CD4-positive, alpha-beta memory T cell (primary cell): ENCODE measurements around the gene CHRNB1. TPM values are rescaled to one million over a fixed set of nuclear protein-coding genes. Genes with fewer than 3 reads are reported as not detected.
A peak's percentile ranks its signal among the peaks of the same experiment; 100 is the strongest.

Source experiments
- CTCF ChIA-PET: fragments of 350-600 bp; sonication (Branson Sonifier 250); formaldehyde crosslinking; loops from one replicate; lab custom pipeline; 2021; ENCODE audit warnings: inconsistent platforms; ENCODE audit not compliant: partially characterized antibody; lab: Charles Lee
- POLR2A ChIA-PET: fragments of 350-600 bp; sonication (Branson Sonifier 250); formaldehyde crosslinking; loops from one replicate; lab custom pipeline; 2021; ENCODE audit not compliant: partially characterized antibody; lab: Charles Lee
- DNase-seq, 5 donors: peaks; one replicate each; pipeline versions ENCODE4 v3.0.0 to v3.0.0-alpha.2; 2020 to 2022; ENCODE audit warnings: mixed read lengths in 1 of 5
- H3K27ac ChIP-seq: one replicate; pipeline ENCODE4 v1.7.0; 2013; ENCODE audit warnings: low read depth, low read length
- H3K27me3 ChIP-seq: 2 replicates; pipeline ENCODE4 v1.7.0; 2013; ENCODE audit warnings: mild to moderate bottlenecking, low read length, moderate library complexity; ENCODE audit not compliant: insufficient read depth
- H3K36me3 ChIP-seq: 2 replicates; pipeline ENCODE4 v1.7.0; 2013; ENCODE audit warnings: mild to moderate bottlenecking, low read length, moderate library complexity; ENCODE audit not compliant: insufficient read depth
- H3K4me1 ChIP-seq: 2 replicates; pipeline ENCODE4 v1.7.0; 2013; ENCODE audit warnings: mild to moderate bottlenecking, low read length, moderate library complexity; ENCODE audit not compliant: insufficient read depth
- H3K4me3 ChIP-seq, 2 donors: one replicate each; pipeline ENCODE4 v1.7.0; 2013; ENCODE audit warnings: low read length in 2 of 2, mild to moderate bottlenecking in 1 of 2
- H3K9me3 ChIP-seq, 2 donors: one replicate each; pipeline ENCODE4 v1.7.0; 2013; ENCODE audit warnings: low read length in 2 of 2, control low read depth in 1 of 2; ENCODE audit not compliant: control insufficient read depth in 1 of 2
- H3K27ac Mint-ChIP-seq, 7 donors: one replicate each; pipeline ENCODE4 v1.8.0; 2020 to 2021; ENCODE audit warnings: mixed read lengths in 7 of 7, mild to moderate bottlenecking in 6 of 7, inconsistent platforms in 3 of 7, moderate library complexity in 3 of 7
- H3K27me3 Mint-ChIP-seq, 2 donors: one replicate each; pipeline ENCODE4 v1.8.0; 2020 to 2021; ENCODE audit warnings: mixed read lengths in 2 of 2
- H3K36me3 Mint-ChIP-seq, 2 donors: one replicate each; pipeline ENCODE4 v1.8.0; 2020 to 2021; ENCODE audit warnings: mixed read lengths in 2 of 2, inconsistent platforms in 1 of 2, mild to moderate bottlenecking in 1 of 2
- H3K4me1 Mint-ChIP-seq, 4 donors: one replicate each; pipeline ENCODE4 v1.8.0; 2020 to 2021; ENCODE audit warnings: mixed read lengths in 4 of 4, mild to moderate bottlenecking in 1 of 4
- H3K4me3 Mint-ChIP-seq, 8 donors: one replicate each; pipeline ENCODE4 v1.8.0; 2020 to 2021; ENCODE audit warnings: mixed read lengths in 8 of 8, mild to moderate bottlenecking in 7 of 8, moderate library complexity in 6 of 8, inconsistent platforms in 3 of 8
- H3K9me3 Mint-ChIP-seq, 8 donors: one replicate each; pipeline ENCODE4 v1.8.0; 2020 to 2021; ENCODE audit warnings: mixed read lengths in 8 of 8, mild to moderate bottlenecking in 5 of 8, inconsistent platforms in 3 of 8, moderate library complexity in 1 of 8
- intact Hi-C: fragments of 100-400 bp; cut with micrococcal nuclease; formaldehyde crosslinking; loops from one replicate; pipeline ENCODE4 v1.15.1; 2023
- polyA plus RNA-seq, 2 donors: library from polyadenylated mRNA; unstranded; fragments of 300-500 nt; fragmentation: Illumina TruSeq; gene quantifications; one replicate each; pipeline ENCODE4 v1.2.3, GENCODE V29; 2021
- total RNA-seq, 2 experiments: library from RNA; stranded (reverse); gene quantifications; one replicate each; pipeline ENCODE4 v1.2.3, GENCODE V29; 2021

Gene CHRNB1
- 1 to 10 TPM; 9.1 to 9.5 TPM for total RNA-seq
- 10 to 100 TPM; 24.1 to 29.2 TPM for polyA plus RNA-seq

- Mint-ChIP-seq H3K4me3 (peak within 1 kb of the TSS; percentile 75 to 88 (median 83)), H3K36me3 (peaks cover 0 to 13% of the 10 kb centered on the region in 2 donors), H3K27ac (peak within 1 kb of the TSS in 5 of 7 donors; percentile 29 to 76 (median 57)), H3K27me3 (peaks cover 39 to 58% of the 10 kb centered on the region in 2 donors), H3K4me1 (peaks cover 11 to 40% (median 28%) of the 10 kb centered on the region in 4 donors), H3K9me3 (peaks cover 0 to 2% (median 0%) of the 10 kb centered on the region in 8 donors)
- H3K4me3 ChIP-seq: peak within 1 kb of the TSS in 1 of 2 donors; percentile 11
- peaks cover 31% of the 10 kb centered on the region for H3K4me1 ChIP-seq
- CTCF ChIA-PET: interaction anchor here (0.8 to 3.8 kb wide), 5 partner anchors 8 to 69 kb away, joined by 3 to 32 read pairs (median 4); partner anchors contain the start of gene TMEM102
- POLR2A ChIA-PET: interaction anchor here (0.8 to 4.4 kb wide), 10 partner anchors 9 to 139 kb away, joined by 3 to 46 read pairs (median 6); partner anchors contain the start of genes MPDU1, POLR2A, SLC35G6 and TMEM102
- H3K27ac ChIP-seq: no peak within 1 kb of the TSS
- no peaks in the 10 kb centered on the region for H3K36me3 ChIP-seq
- no peaks in the 10 kb centered on the region for H3K9me3 ChIP-seq
- peaks cover 45% of the 10 kb centered on the region for H3K27me3 ChIP-seq
- peak in 1 of 5 donors; percentile 16 for DNase-seq
- intact Hi-C loops: no loop called here
Measured at GRCh38 chr17:7444682-7445618, at the start of gene CHRNB1. Gene CHRNB1 (plus strand): TSS chr17:7445061. CDS start chr17:7445128, 67 bp downstream.

GRCh38 chr17:7396147-7396546 lies 48.7 kb upstream of the CHRNB1 start:
- Histone ChIP-seq H3K36me3 (peaks cover 14% of the 10 kb centered on the region), H3K4me3 (no peak overlapping the region), H3K4me1 (peaks cover 29% of the 10 kb centered on the region), H3K9me3 (no peaks in the 10 kb centered on the region), H3K27me3 (no peaks in the 10 kb centered on the region), H3K27ac (no peak overlapping the region)
- ChIA-PET CTCF (interaction anchor here (3.4 kb wide), 1 partner anchor 40 kb away, joined by 8 read pairs; no protein-coding TSS in a partner anchor), POLR2A (interaction anchor here (3.8 to 4.3 kb wide), 2 partner anchors 8 to 13 kb away, joined by 49 to 57 read pairs; partner anchors contain the start of gene TMEM256)
- Mint-ChIP-seq H3K27me3 (no peaks in the 10 kb centered on the region), H3K9me3 (peaks cover 0 to 3% (median 0%) of the 10 kb centered on the region in 8 donors), H3K4me1 (peaks cover 15 to 33% (median 23%) of the 10 kb centered on the region in 4 donors), H3K27ac (peak overlapping the region in 4 of 7 donors; percentile 24 to 73 (median 48)), H3K4me3 (peak overlapping the region in 6 of 8 donors; percentile 1 to 74 (median 44)), H3K36me3 (peaks cover 14 to 20% of the 10 kb centered on the region in 2 donors)
- intact Hi-C loops: no loop called here
- no peak for DNase-seq

- Histone ChIP-seq H3K4me3 (no peak overlapping the region), H3K36me3 (no peaks in the 10 kb centered on the region), H3K27me3 (no peaks in the 10 kb centered on the region), H3K9me3 (no peaks in the 10 kb centered on the region), H3K27ac (no peak overlapping the region), H3K4me1 (peaks cover 13% of the 10 kb centered on the region)
- DNase-seq: no peak
- ChIA-PET CTCF (interaction anchor here (1.4 to 2.4 kb wide), 2 partner anchors 38 to 42 kb away, joined by 7 to 8 read pairs; no protein-coding TSS in a partner anchor), POLR2A (interaction anchor here (0.5 to 2.5 kb wide), 4 partner anchors 11 to 985 kb away, joined by 3 to 12 read pairs (median 4); no protein-coding TSS in a partner anchor)
- Mint-ChIP-seq H3K27me3 (no peaks in the 10 kb centered on the region), H3K4me1 (peaks cover 13 to 22% (median 18%) of the 10 kb centered on the region in 4 donors), H3K27ac (peak overlapping the region in 1 of 7 donors; percentile 57), H3K36me3 (peaks cover 0 to 3% of the 10 kb centered on the region in 2 donors), H3K4me3 (no peak overlapping the region), H3K9me3 (peaks cover 0 to 3% (median 0%) of the 10 kb centered on the region in 8 donors)
- intact Hi-C loops: no loop called here
Measured at GRCh38 chr17:7398612-7399011, 46.2 kb upstream of the CHRNB1 start.

- Mint-ChIP-seq H3K4me3 (peak overlapping the region; percentile 93 to 98 (median 97)), H3K4me1 (peaks cover 15 to 37% (median 16%) of the 10 kb centered on the region in 4 donors), H3K36me3 (peaks cover 0 to 7% of the 10 kb centered on the region in 2 donors), H3K27me3 (peaks cover 0 to 2% of the 10 kb centered on the region in 2 donors), H3K9me3 (no peaks in the 10 kb centered on the region), H3K27ac (peak overlapping the region; percentile 17 to 99 (median 97))
- POLR2A ChIA-PET: interaction anchor here (1.0 to 3.7 kb wide), 16 partner anchors 9 to 735 kb away, joined by 3 to 69 read pairs (median 9); partner anchors contain the start of genes ACAP1, MPDU1, NEURL4 and PLSCR3
- Histone ChIP-seq H3K9me3 (no peaks in the 10 kb centered on the region), H3K4me3 (peak overlapping the region; percentile 73 to 77), H3K4me1 (peaks cover 17% of the 10 kb centered on the region), H3K27me3 (no peaks in the 10 kb centered on the region), H3K36me3 (no peaks in the 10 kb centered on the region), H3K27ac (peak overlapping the region; percentile 51)
- no peak for DNase-seq
- CTCF ChIA-PET: interaction anchor here (1.0 to 2.9 kb wide), 3 partner anchors 9 to 33 kb away, joined by 3 to 23 read pairs (median 3); partner anchors contain the start of gene TMEM102
- intact Hi-C loops: no loop called here
Measured at GRCh38 chr17:7403043-7403726, 41.7 kb upstream of the CHRNB1 start.

GRCh38 chr17:7403727-7403976 lies 41.2 kb upstream of the CHRNB1 start:
- Histone ChIP-seq H3K27me3 (no peaks in the 10 kb centered on the region), H3K9me3 (no peaks in the 10 kb centered on the region), H3K36me3 (no peaks in the 10 kb centered on the region), H3K27ac (peak overlapping the region; percentile 51), H3K4me1 (peaks cover 17% of the 10 kb centered on the region), H3K4me3 (peak overlapping the region; percentile 73 to 77)
- Mint-ChIP-seq H3K27ac (peak overlapping the region; percentile 89 to 99 (median 98)), H3K9me3 (no peaks in the 10 kb centered on the region), H3K4me3 (peak overlapping the region; percentile 93 to 98 (median 97)), H3K4me1 (peaks cover 15 to 37% (median 16%) of the 10 kb centered on the region in 4 donors), H3K36me3 (peaks cover 0 to 7% of the 10 kb centered on the region in 2 donors), H3K27me3 (peaks cover 0 to 2% of the 10 kb centered on the region in 2 donors)
- ChIA-PET POLR2A (interaction anchor here (0.6 to 3.7 kb wide), 19 partner anchors 9 to 735 kb away, joined by 3 to 69 read pairs (median 8); partner anchors contain the start of genes ACAP1, DVL2, MPDU1 and NEURL4), CTCF (interaction anchor here (0.8 to 2.9 kb wide), 3 partner anchors 19 to 48 kb away, joined by 3 to 23 read pairs (median 4); partner anchors contain the start of gene TMEM102)
- intact Hi-C loops: no loop called here
- DNase-seq: no peak

- peak within 1 kb of the TSS; percentile 93 to 98 (median 97) for H3K4me3 Mint-ChIP-seq
- intact Hi-C loops: loop anchor here (1.0 kb wide), 10 partner anchors 10 to 282 kb away; partner anchors contain the start of genes ACAP1, EIF5A, ELP5 and NEURL4
- H3K4me1 Mint-ChIP-seq: peaks cover 16 to 40% (median 18%) of the 10 kb centered on the region in 4 donors
- no peaks in the 10 kb centered on the region for H3K27me3 ChIP-seq
- H3K27ac Mint-ChIP-seq: peak within 1 kb of the TSS; percentile 89 to 99 (median 98)
- H3K27ac ChIP-seq: peak within 1 kb of the TSS; percentile 51
- no peaks in the 10 kb centered on the region for H3K9me3 ChIP-seq
- H3K27me3 Mint-ChIP-seq: peaks cover 2% of the 10 kb centered on the region in 2 donors
- H3K4me3 ChIP-seq: peak within 1 kb of the TSS; percentile 73 to 77
- no peaks in the 10 kb centered on the region for H3K9me3 Mint-ChIP-seq
- ChIA-PET CTCF (interaction anchor here (0.8 to 2.9 kb wide), 3 partner anchors 19 to 48 kb away, joined by 3 to 23 read pairs (median 4); partner anchors contain the start of gene TMEM102), POLR2A (interaction anchor here (0.6 to 3.7 kb wide), 20 partner anchors 10 to 734 kb away, joined by 3 to 69 read pairs (median 6); partner anchors contain the start of genes ACAP1, DVL2, MPDU1 and NEURL4)
- DNase-seq: peak; percentile 91 to 98 (median 94)
- H3K4me1 ChIP-seq: peaks cover 17% of the 10 kb centered on the region
- H3K36me3 Mint-ChIP-seq: peaks cover 0 to 7% of the 10 kb centered on the region in 2 donors
- H3K36me3 ChIP-seq: no peaks in the 10 kb centered on the region
Measured at GRCh38 chr17:7403977-7404736, 40.7 kb upstream of the CHRNB1 start, which contains the start of gene TMEM256. Gene TMEM256 (minus strand): TSS chr17:7404097. CDS start chr17:7404084, 13 bp downstream.
